ENCODE measurements around the gene CTNNA3. TPM values are rescaled to one million over a fixed set of nuclear protein-coding genes. Genes with fewer than 3 reads are reported as not detected.

Gene CTNNA3
- total RNA-seq, 1 experiment from 2014 or later = 0.32 TPM

- Histone ChIP-seq H3K9ac (ENCODE audit: low read length) (no peak overlapping the region), H3K9me2 (ENCODE audit: insufficient read depth) (no peaks in the 10 kb centered on the region), H3K79me2 (ENCODE audit: insufficient read depth, low read length) (no peaks in the 10 kb centered on the region), H3K4me2 (ENCODE audit: low read length) (no peak overlapping the region), H3K4me1 (ENCODE audit: control insufficient read depth in 1 of 2, insufficient read depth in 2 of 2, low read length in 2 of 2) (no peaks in the 10 kb centered on the region), H3K27me3 (ENCODE audit: insufficient read depth, low read length) (no peaks in the 10 kb centered on the region), H3K4me3 (replicated peaks in 1 of 2; ENCODE audit: low read depth in 1 of 2, low read length in 2 of 2) (no peak overlapping the region), H3K36me3 (ENCODE audit: control insufficient read depth in 1 of 2, insufficient read depth in 2 of 2, low read length in 2 of 2) (no peaks in the 10 kb centered on the region), H4K20me1 (ENCODE audit: insufficient read depth) (no peaks in the 10 kb centered on the region), H2AFZ (ENCODE audit: low read depth, low read length, poor library complexity, severe bottlenecking) (no peak overlapping the region), H3K9me3 (ENCODE audit: control insufficient read depth in 1 of 2, insufficient read depth in 1 of 2, low read depth in 1 of 2, low read length in 2 of 2) (no peaks in the 10 kb centered on the region), H3K27ac (ENCODE audit: low read depth, low read length) (no peak overlapping the region)
- RAD21 ChIA-PET (ENCODE audit: low non-redundant PET in 1 of 2, low total read pairs in 2 of 2, uncharacterized antibody in 2 of 2, unreplicated experiment in 2 of 2) = no interaction called here
- CTCF ChIA-PET = no interaction called here
- intact Hi-C loops (cut with micrococcal nuclease) = no loop called here
- POLR2A ChIA-PET = no interaction called here
- DNase-seq (ENCODE audit: low read depth, low spot score) (no peak), ATAC-seq (no peak)
- no TSS peak for BruUV-seq (replicated peaks)
- no peak for TF ChIP-seq SRF (IDR thresholded peaks at IDR 0.05; ENCODE audit: low read depth)
- no peak for TF ChIP-seq TCF7L2 (IDR thresholded peaks at IDR 0.05; ENCODE audit: borderline replicate concordance, extremely low read depth, insufficient read depth, insufficient read length)
- TF ChIP-seq ATF3 (IDR thresholded peaks at IDR 0.05) = no peak
- no peak for TF ChIP-seq SP1 (IDR thresholded peaks at IDR 0.05; ENCODE audit: low read depth)
- no peak for TF ChIP-seq POLR2AphosphoS5 (IDR thresholded peaks at IDR 0.05; ENCODE audit: low read depth, low read length)
- no peak for TF ChIP-seq YY1 (IDR thresholded peaks at IDR 0.05; ENCODE audit: extremely low read depth, insufficient replicate concordance, low read depth, low read length)
- no peak for TF ChIP-seq CTCF (IDR thresholded peaks at IDR 0.05 in 2 of 3, conservative IDR thresholded peaks at IDR 0.05 in 1 of 3; ENCODE audit: borderline replicate concordance in 1 of 3, insufficient read depth in 1 of 3, low read depth in 2 of 3, low read length in 2 of 3)
- TF ChIP-seq ZNF274 (IDR thresholded peaks at IDR 0.05; ENCODE audit: low read depth, low read length) = no peak
- no peak for TF ChIP-seq CEBPB (IDR thresholded peaks at IDR 0.05; ENCODE audit: low read depth)
- no peak for TF ChIP-seq RAD21 (IDR thresholded peaks at IDR 0.05; ENCODE audit: low read depth)
- no peak for TF ChIP-seq ELF1 (IDR thresholded peaks at IDR 0.05; ENCODE audit: borderline replicate concordance, low read depth)
Measured at GRCh38 chr10:66463611-66464010, 1232.4 kb downstream of the CTNNA3 start.
